ENCODE results near the gene CD52. TPM values are rescaled to one million over a fixed set of nuclear protein-coding genes. Genes with fewer than 3 reads are reported as not detected.
A peak's percentile ranks its signal among the peaks of the same experiment; 100 is the strongest.

CD52 gene
- total RNA-seq, 1 experiment from 2014 or later = 735 TPM

GRCh38 chr1:26357121-26357602, 39.4 kb downstream of the CD52 start:
- Histone ChIP-seq H3K4me3 (ENCODE audit: low read length) (no peak overlapping the region), H3K9ac (ENCODE audit: low read length) (no peak overlapping the region), H3K4me2 (ENCODE audit: low read depth, low read length, poor library complexity, severe bottlenecking) (no peak overlapping the region), H2AFZ (ENCODE audit: low read length) (no peak overlapping the region), H4K20me1 (ENCODE audit: insufficient read depth, low read depth, low read length) (no peaks in the 10 kb centered on the region), H3K9me2 (replicated peaks; ENCODE audit: insufficient read depth, low read length) (no peaks in the 10 kb centered on the region), H3K36me3 (ENCODE audit: insufficient read depth, low read length) (no peaks in the 10 kb centered on the region), H3K27ac (ENCODE audit: low read length) (no peak overlapping the region), H3K79me2 (ENCODE audit: low read length) (no peaks in the 10 kb centered on the region), H3K4me1 (ENCODE audit: low read length) (peaks cover 5% of the 10 kb centered on the region), H3K27me3 (ENCODE audit: low read length) (no peaks in the 10 kb centered on the region), H3K9me3 (ENCODE audit: low read length) (no peaks in the 10 kb centered on the region)
- DNase-seq = no peak

DNA sequence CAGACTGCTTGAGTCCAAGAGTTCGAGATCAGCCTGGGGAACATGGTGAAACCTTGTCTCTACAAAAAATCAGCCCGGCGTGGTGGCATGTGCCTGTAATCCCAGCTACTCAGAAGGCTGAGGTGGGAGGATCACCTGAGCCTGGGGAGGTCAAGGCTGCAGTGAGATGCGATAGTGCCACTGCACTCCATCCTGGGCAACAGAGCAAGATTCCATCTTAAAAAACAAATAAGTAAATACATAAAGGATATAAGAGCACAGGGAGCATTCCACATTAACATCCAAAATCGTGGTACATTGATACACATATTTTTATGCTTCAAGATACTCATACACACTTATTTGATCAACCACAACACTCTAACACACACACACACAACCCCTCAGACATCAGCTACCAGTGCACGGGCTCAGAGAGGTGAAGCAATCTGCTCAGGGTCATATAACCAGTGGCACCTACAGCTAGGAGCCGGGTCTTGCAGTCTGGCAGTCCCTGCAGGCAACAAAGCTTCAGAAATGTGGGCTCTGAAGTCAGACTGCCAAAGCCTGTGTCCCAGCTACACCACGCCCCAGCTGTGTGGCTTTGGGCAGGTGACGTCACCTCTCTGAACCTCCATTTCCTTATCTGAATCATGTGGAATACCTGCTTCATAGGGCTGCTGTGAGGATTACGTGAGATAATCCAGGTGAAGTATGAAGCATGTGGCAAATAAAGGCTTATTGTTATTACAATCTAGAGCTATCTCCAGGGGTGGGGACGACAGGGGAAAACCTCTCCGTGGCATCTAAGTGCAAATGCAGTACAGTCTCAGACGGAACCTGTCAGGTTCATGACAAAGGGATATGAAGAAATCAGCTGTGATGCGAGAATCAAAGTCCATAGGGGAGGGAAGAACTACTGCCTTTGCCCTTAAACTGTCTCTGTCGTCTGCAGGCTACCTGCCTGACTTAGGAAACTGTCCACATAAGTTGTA, 40.9 kb downstream of the CD52 start:
- Histone ChIP-seq H4K20me1 (ENCODE audit: insufficient read depth, low read depth, low read length) (no peaks in the 10 kb centered on the region), H2AFZ (ENCODE audit: low read length) (peak overlapping the region; percentile 79; the same call in 1 of the 2 replicates), H3K4me1 (ENCODE audit: low read length) (peaks cover 5% of the 10 kb centered on the region), H3K79me2 (ENCODE audit: low read length) (no peaks in the 10 kb centered on the region), H3K4me2 (ENCODE audit: low read depth, low read length, poor library complexity, severe bottlenecking) (no peak overlapping the region), H3K9me3 (ENCODE audit: low read length) (no peaks in the 10 kb centered on the region), H3K36me3 (ENCODE audit: insufficient read depth, low read length) (no peaks in the 10 kb centered on the region), H3K4me3 (ENCODE audit: low read length) (no peak overlapping the region), H3K27me3 (ENCODE audit: low read length) (no peaks in the 10 kb centered on the region), H3K9me2 (replicated peaks; ENCODE audit: insufficient read depth, low read length) (no peaks in the 10 kb centered on the region), H3K9ac (ENCODE audit: low read length) (0 out of 2 replicates have a peak overlapping the region, but pooled peaks have one; percentile 14), H3K27ac (ENCODE audit: low read length) (no peak overlapping the region)
- peak; percentile 65 for DNase-seq

DNA sequence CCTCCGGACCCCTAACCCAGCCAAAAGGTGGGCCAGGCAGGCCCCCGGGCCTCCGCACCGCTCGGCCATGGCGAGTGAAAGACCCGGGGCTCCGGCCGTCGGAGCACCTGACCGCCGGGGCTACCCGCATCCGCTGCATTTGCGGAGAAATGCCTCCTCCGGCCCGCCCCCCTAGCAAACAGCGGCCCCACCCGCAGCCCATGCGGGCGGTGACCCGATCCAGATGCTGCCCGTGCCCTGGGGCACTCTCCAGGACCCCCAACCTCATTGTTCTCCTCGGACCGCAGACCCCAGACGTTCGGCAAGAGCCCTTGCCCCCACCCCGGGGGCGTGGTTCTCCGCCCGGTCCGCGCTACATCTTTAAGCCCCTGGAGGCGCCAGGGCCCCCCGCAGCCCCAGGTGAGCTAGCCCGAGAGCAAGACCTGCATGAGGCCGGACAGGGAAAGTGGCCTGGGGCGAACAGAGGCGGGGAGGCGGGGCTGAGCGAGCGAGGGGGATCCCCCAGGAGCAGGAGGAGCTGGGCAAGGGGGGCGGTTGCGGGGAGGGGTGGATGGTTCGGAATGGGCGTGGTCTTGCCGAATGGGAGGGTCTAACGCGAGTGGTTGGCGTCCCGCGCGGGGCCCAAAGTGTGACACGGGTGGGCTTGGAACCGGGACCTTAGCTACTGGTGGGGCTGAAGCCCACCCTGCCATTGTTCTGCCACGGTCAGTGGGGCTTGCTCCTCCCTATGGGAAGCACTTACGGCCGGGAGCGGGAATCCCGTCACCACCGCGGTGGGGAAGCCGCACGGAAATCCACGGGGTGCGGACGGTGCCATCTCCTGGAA, 42.4 kb downstream of the CD52 start:
- no peak overlapping the region for H3K4me2 ChIP-seq (ENCODE audit: low read depth, low read length, poor library complexity, severe bottlenecking)

DNA sequence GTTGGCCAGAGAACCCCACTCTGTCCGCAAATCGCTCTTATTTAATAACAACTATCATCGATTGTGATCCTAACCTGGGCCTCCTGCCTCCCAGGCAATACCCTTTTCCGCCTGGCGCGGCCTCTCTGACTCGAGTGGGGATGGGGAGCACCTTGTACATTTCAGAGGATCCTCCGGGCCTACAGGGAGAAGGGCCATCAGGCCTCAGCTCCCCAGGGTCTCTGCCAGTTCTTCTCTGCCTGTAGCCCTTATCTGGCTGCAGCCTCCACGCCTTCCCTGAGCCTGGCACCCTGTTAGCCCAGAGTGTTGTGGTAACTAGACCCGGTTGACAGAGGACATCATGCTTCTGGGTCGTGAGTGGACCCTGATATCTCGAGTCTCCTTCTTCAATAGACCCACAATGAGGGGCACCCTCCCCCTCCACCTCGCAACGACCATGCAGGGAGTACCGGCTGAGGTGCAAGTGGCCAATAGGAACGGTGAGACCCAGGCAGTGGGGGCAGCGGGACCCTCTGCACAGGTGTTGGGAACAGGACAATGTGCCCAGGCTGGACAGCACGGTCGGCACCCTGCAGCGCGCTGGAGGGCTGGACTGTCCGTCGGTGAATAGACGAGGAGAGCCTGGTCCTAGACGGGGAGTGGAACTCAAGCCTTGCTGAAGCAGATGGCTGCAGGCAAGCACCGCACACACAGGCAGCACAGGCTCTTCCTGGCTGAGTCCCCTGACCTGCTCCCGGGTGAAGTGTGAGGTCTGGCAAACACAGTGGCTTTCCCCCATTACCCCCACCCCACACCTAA, 43.2 kb downstream of the CD52 start:
- Histone ChIP-seq H4K20me1 (ENCODE audit: insufficient read depth, low read depth, low read length) (no peaks in the 10 kb centered on the region), H3K36me3 (ENCODE audit: insufficient read depth, low read length) (no peaks in the 10 kb centered on the region), H2AFZ (ENCODE audit: low read length) (no peak overlapping the region), H3K4me1 (ENCODE audit: low read length) (peaks cover 5% of the 10 kb centered on the region), H3K4me2 (ENCODE audit: low read depth, low read length, poor library complexity, severe bottlenecking) (no peak overlapping the region), H3K9me2 (replicated peaks; ENCODE audit: insufficient read depth, low read length) (no peaks in the 10 kb centered on the region), H3K4me3 (ENCODE audit: low read length) (no peak overlapping the region), H3K9ac (ENCODE audit: low read length) (no peak overlapping the region), H3K9me3 (ENCODE audit: low read length) (no peaks in the 10 kb centered on the region), H3K27ac (ENCODE audit: low read length) (no peak overlapping the region), H3K27me3 (ENCODE audit: low read length) (no peaks in the 10 kb centered on the region), H3K79me2 (ENCODE audit: low read length) (no peaks in the 10 kb centered on the region)
- DNase-seq = no peak

More for the DNA sequence above, 42.4 kb downstream of the CD52 start:
- no peak overlapping the region for H3K9ac ChIP-seq (ENCODE audit: low read length)
- H2AFZ ChIP-seq (ENCODE audit: low read length) = no peak overlapping the region
- H3K9me2 ChIP-seq (replicated peaks; ENCODE audit: insufficient read depth, low read length) = no peaks in the 10 kb centered on the region
- H3K9me3 ChIP-seq (ENCODE audit: low read length) = no peaks in the 10 kb centered on the region
- no peaks in the 10 kb centered on the region for H3K36me3 ChIP-seq (ENCODE audit: insufficient read depth, low read length)
- peaks cover 5% of the 10 kb centered on the region for H3K4me1 ChIP-seq (ENCODE audit: low read length)
- H3K27ac ChIP-seq (ENCODE audit: low read length) = no peak overlapping the region
- H3K79me2 ChIP-seq (ENCODE audit: low read length) = no peaks in the 10 kb centered on the region
- H3K27me3 ChIP-seq (ENCODE audit: low read length) = no peaks in the 10 kb centered on the region
- no peak for DNase-seq
- H4K20me1 ChIP-seq (ENCODE audit: insufficient read depth, low read depth, low read length) = no peaks in the 10 kb centered on the region
- H3K4me3 ChIP-seq (ENCODE audit: low read length) = no peak overlapping the region

- no peak for DNase-seq
- H2AFZ ChIP-seq (ENCODE audit: low read length) = no peak overlapping the region
- H3K36me3 ChIP-seq (ENCODE audit: insufficient read depth, low read length) = no peaks in the 10 kb centered on the region
- H3K4me1 ChIP-seq (ENCODE audit: low read length) = peaks cover 5% of the 10 kb centered on the region
- H4K20me1 ChIP-seq (ENCODE audit: insufficient read depth, low read depth, low read length) = no peaks in the 10 kb centered on the region
- no peak overlapping the region for H3K9ac ChIP-seq (ENCODE audit: low read length)
- H3K79me2 ChIP-seq (ENCODE audit: low read length) = no peaks in the 10 kb centered on the region
- no peak overlapping the region for H3K27ac ChIP-seq (ENCODE audit: low read length)
- no peak overlapping the region for H3K4me3 ChIP-seq (ENCODE audit: low read length)
- no peak overlapping the region for H3K4me2 ChIP-seq (ENCODE audit: low read depth, low read length, poor library complexity, severe bottlenecking)
- no peaks in the 10 kb centered on the region for H3K27me3 ChIP-seq (ENCODE audit: low read length)
- H3K9me2 ChIP-seq (replicated peaks; ENCODE audit: insufficient read depth, low read length) = no peaks in the 10 kb centered on the region
- H3K9me3 ChIP-seq (ENCODE audit: low read length) = no peaks in the 10 kb centered on the region
Observed at GRCh38 chr1:26361605-26362122, 43.9 kb downstream of the CD52 start.

- Histone ChIP-seq H3K4me2 (ENCODE audit: low read depth, low read length, poor library complexity, severe bottlenecking) (no peak overlapping the region), H3K36me3 (ENCODE audit: insufficient read depth, low read length) (no peaks in the 10 kb centered on the region), H3K4me3 (ENCODE audit: low read length) (no peak overlapping the region), H2AFZ (ENCODE audit: low read length) (no peak overlapping the region), H3K9me2 (replicated peaks; ENCODE audit: insufficient read depth, low read length) (no peaks in the 10 kb centered on the region), H4K20me1 (ENCODE audit: insufficient read depth, low read depth, low read length) (no peaks in the 10 kb centered on the region), H3K9me3 (ENCODE audit: low read length) (no peaks in the 10 kb centered on the region), H3K4me1 (ENCODE audit: low read length) (peaks cover 5% of the 10 kb centered on the region), H3K9ac (ENCODE audit: low read length) (no peak overlapping the region), H3K79me2 (ENCODE audit: low read length) (no peaks in the 10 kb centered on the region), H3K27me3 (ENCODE audit: low read length) (no peaks in the 10 kb centered on the region), H3K27ac (ENCODE audit: low read length) (no peak overlapping the region)
- DNase-seq = no peak
Observed at GRCh38 chr1:26362331-26362730, 44.6 kb downstream of the CD52 start.

- Histone ChIP-seq H3K9ac (ENCODE audit: low read length) (no peak overlapping the region), H3K36me3 (ENCODE audit: insufficient read depth, low read length) (no peaks in the 10 kb centered on the region), H2AFZ (ENCODE audit: low read length) (no peak overlapping the region), H3K4me2 (ENCODE audit: low read depth, low read length, poor library complexity, severe bottlenecking) (no peak overlapping the region), H3K4me1 (ENCODE audit: low read length) (peaks cover 3% of the 10 kb centered on the region), H3K4me3 (ENCODE audit: low read length) (no peak overlapping the region), H3K9me3 (ENCODE audit: low read length) (no peaks in the 10 kb centered on the region), H3K9me2 (replicated peaks; ENCODE audit: insufficient read depth, low read length) (no peaks in the 10 kb centered on the region), H4K20me1 (ENCODE audit: insufficient read depth, low read depth, low read length) (no peaks in the 10 kb centered on the region), H3K79me2 (ENCODE audit: low read length) (no peaks in the 10 kb centered on the region), H3K27ac (ENCODE audit: low read length) (no peak overlapping the region), H3K27me3 (ENCODE audit: low read length) (no peaks in the 10 kb centered on the region)
- DNase-seq = peak; percentile 93
Observed at GRCh38 chr1:26363549-26364448, 46.0 kb downstream of the CD52 start.
